Astrocyte (in vitro differentiated cells and primary cell): ENCODE measurements around the gene SMARCB1. TPM values are rescaled to one million over a fixed set of nuclear protein-coding genes. Genes with fewer than 3 reads are reported as not detected.

Source experiments
- DNase-seq: peaks from one replicate; pipeline ENCODE4 v3.0.0-alpha.2; 2010; ENCODE audit warnings: low read depth
- FAIRE-seq: peaks from 2 replicates; lab custom pipeline; 2011; peaks lifted over from hg19 to GRCh38; lab: Jason Lieb, UNC
- H2AFZ ChIP-seq: 2 replicates; pipeline ENCODE4 v1.6.0; 2012; ENCODE audit warnings: low read depth, low read length, inconsistent platforms
- H3K27ac ChIP-seq: 2 replicates; pipeline ENCODE4 v1.5.1; 2011; ENCODE audit warnings: low read depth, low read length, inconsistent platforms
- H3K27me3 ChIP-seq: 2 replicates; pipeline ENCODE4 v1.6.0; 2011; ENCODE audit warnings: low read length, inconsistent platforms; ENCODE audit not compliant: insufficient read depth
- H3K36me3 ChIP-seq: 2 replicates; pipeline ENCODE4 v1.5.1; 2011; ENCODE audit warnings: low read length, inconsistent platforms; ENCODE audit not compliant: insufficient read depth
- H3K4me1 ChIP-seq: 2 replicates; pipeline ENCODE4 v1.5.1; 2011; ENCODE audit warnings: low read length, inconsistent platforms; ENCODE audit not compliant: insufficient read depth
- H3K4me2 ChIP-seq: 2 replicates; pipeline ENCODE4 v1.6.0; 2012; ENCODE audit warnings: low read length, inconsistent platforms
- H3K4me3 ChIP-seq: 2 replicates; pipeline ENCODE4 v1.5.1; 2011; ENCODE audit warnings: low read depth, mild to moderate bottlenecking, low read length, inconsistent platforms; ENCODE audit not compliant: insufficient read depth
- H3K79me2 ChIP-seq: 2 replicates; pipeline ENCODE4 v1.6.0; 2012; ENCODE audit warnings: mild to moderate bottlenecking, low read length, inconsistent platforms; ENCODE audit not compliant: insufficient read depth
- H3K9ac ChIP-seq: 2 replicates; pipeline ENCODE4 v1.6.0; 2012; ENCODE audit warnings: mild to moderate bottlenecking, low read length, inconsistent platforms
- H3K9me3 ChIP-seq: 2 replicates; pipeline ENCODE4 v1.5.1; 2012; ENCODE audit warnings: low read depth, mild to moderate bottlenecking, low read length, inconsistent platforms; ENCODE audit not compliant: insufficient read depth
- H4K20me1 ChIP-seq: 2 replicates; pipeline ENCODE4 v1.6.0; 2012; ENCODE audit warnings: low read length, inconsistent platforms; ENCODE audit not compliant: insufficient read depth
- H3K27ac Mint-ChIP-seq: one replicate; pipeline ENCODE4 v1.8.0; 2021; ENCODE audit warnings: mild to moderate bottlenecking, mixed read lengths; ENCODE audit not compliant: unreplicated experiment
- H3K27me3 Mint-ChIP-seq: one replicate; pipeline ENCODE4 v1.8.0; 2021; ENCODE audit warnings: low read depth, mixed read lengths; ENCODE audit not compliant: unreplicated experiment
- H3K36me3 Mint-ChIP-seq: one replicate; pipeline ENCODE4 v1.8.0; 2021; ENCODE audit warnings: low read depth, mixed read lengths; ENCODE audit not compliant: unreplicated experiment
- H3K4me1 Mint-ChIP-seq: one replicate; pipeline ENCODE4 v1.8.0; 2021; ENCODE audit warnings: low read depth, mixed read lengths; ENCODE audit not compliant: unreplicated experiment
- H3K4me3 Mint-ChIP-seq: one replicate; pipeline ENCODE4 v1.8.0; 2021; ENCODE audit warnings: mild to moderate bottlenecking, moderate library complexity, mixed read lengths; ENCODE audit not compliant: unreplicated experiment
- H3K9me3 Mint-ChIP-seq: one replicate; pipeline ENCODE4 v1.8.0; 2021; ENCODE audit warnings: mild to moderate bottlenecking, mixed read lengths; ENCODE audit not compliant: unreplicated experiment
- EZH2 ChIP-seq: IDR thresholded peaks from 2 replicates; pipeline ENCODE4 v1.6.1; 2012; ENCODE audit warnings: mild to moderate bottlenecking, low read length, inconsistent platforms; ENCODE audit not compliant: insufficient read depth
- total RNA-seq: library from RNA; stranded (reverse); gene quantifications from 2 replicates; pipeline ENCODE4 v1.2.1, GENCODE V29; 2021
- TF ChIP-seq, protein P1 (sequence below): IDR thresholded peaks from 2 replicates; pipeline ENCODE4 v1.5.1; 2011; ENCODE audit warnings: low read depth, mild to moderate bottlenecking, inconsistent platforms, low read length, moderate library complexity; ENCODE audit not compliant: insufficient read depth

SMARCB1 gene
- total RNA-seq, 1 donor from 2014 or later: 91.3 TPM

DNA sequence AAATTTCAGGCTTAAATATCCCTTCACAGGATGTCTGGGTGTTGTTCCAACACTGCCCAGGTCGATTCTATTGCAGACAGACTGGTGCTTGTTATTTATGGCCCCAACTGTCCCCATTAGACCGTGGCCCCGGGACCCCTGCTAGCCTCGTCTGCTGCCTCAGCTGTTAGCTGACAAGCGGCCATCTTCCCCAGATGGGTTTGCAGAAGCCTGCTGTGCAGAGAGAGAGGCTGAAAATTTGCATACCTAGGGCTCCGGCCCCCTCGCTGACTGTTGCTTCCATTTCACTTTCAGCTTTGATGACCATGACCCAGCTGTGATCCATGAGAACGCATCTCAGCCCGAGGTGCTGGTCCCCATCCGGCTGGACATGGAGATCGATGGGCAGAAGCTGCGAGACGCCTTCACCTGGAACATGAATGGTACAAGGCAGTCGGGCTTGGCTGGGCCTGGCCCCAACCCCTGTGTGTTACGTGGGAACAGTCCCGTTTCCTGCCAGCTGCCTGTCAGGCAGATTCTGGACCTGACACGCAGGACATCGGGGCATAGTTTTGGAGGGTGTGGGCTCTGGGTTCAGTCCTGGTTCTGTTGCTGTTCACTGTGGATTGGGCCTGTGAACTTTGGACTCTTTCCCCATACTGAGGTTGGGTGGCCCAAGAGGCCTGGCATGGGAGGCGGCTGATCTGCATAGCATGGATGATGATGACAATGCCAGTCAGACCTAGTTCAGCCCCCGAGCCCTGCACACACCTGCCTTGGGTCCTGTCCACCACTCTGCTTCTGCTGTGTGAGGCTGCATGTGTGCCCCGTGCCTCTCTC, 16.4 kb downstream of the SMARCB1 start:
- Histone ChIP-seq H3K36me3 (peaks cover 51% of the 10 kb centered on the region), H3K27me3 (no peaks in the 10 kb centered on the region), H3K4me1 (no peaks in the 10 kb centered on the region), H2AFZ (no peak overlapping the region), H3K4me3 (no peak overlapping the region), H3K9me3 (no peaks in the 10 kb centered on the region), H3K27ac (no peak overlapping the region), H4K20me1 (peaks cover 14% of the 10 kb centered on the region), H3K4me2 (no peak overlapping the region), H3K9ac (no peak overlapping the region), H3K79me2 (no peaks in the 10 kb centered on the region)
- no peak for TF ChIP-seq EZH2
- TF ChIP-seq, protein P1, sequence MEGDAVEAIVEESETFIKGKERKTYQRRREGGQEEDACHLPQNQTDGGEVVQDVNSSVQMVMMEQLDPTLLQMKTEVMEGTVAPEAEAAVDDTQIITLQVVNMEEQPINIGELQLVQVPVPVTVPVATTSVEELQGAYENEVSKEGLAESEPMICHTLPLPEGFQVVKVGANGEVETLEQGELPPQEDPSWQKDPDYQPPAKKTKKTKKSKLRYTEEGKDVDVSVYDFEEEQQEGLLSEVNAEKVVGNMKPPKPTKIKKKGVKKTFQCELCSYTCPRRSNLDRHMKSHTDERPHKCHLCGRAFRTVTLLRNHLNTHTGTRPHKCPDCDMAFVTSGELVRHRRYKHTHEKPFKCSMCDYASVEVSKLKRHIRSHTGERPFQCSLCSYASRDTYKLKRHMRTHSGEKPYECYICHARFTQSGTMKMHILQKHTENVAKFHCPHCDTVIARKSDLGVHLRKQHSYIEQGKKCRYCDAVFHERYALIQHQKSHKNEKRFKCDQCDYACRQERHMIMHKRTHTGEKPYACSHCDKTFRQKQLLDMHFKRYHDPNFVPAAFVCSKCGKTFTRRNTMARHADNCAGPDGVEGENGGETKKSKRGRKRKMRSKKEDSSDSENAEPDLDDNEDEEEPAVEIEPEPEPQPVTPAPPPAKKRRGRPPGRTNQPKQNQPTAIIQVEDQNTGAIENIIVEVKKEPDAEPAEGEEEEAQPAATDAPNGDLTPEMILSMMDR: no peak
- H3K4me3 Mint-ChIP-seq: peak overlapping the region; percentile 54
- DNase-seq (no peak), FAIRE-seq (no peak)
- peaks cover 26% of the 10 kb centered on the region for H3K36me3 Mint-ChIP-seq
- H3K27me3 Mint-ChIP-seq: no peaks in the 10 kb centered on the region
- H3K9me3 Mint-ChIP-seq: no peaks in the 10 kb centered on the region
- H3K27ac Mint-ChIP-seq: no peak overlapping the region
- H3K4me1 Mint-ChIP-seq: no peaks in the 10 kb centered on the region

DNA sequence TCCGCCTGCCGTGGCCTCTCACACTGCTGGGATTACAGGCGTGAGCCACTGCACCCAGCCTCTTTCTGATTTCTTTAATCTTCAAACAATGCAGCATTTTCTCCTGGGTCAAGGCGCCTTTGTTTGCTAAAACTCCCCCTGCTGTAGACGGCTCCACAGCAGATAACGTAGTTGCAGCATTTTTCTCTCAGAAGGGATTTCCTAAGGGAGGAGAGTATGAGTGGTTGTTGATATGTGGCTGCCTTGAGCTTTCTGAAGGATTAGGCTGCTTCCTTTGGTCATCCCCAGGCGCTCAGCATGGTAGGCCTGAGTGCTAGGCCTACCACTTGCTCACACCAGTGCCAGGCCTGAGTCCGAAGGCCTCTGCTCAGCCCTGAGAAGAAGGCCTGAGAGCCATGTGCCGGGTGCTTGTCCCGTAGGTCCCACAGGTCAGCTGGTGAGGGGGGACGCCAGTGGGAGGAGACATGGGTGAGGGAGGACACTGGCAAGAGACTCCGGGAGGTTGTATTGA, 18.1 kb downstream of the SMARCB1 start:
- H3K27ac Mint-ChIP-seq: no peak overlapping the region
- FAIRE-seq: no peak
- no peak overlapping the region for H3K4me3 Mint-ChIP-seq
- Histone ChIP-seq H3K36me3 (peaks cover 51% of the 10 kb centered on the region), H3K9ac (no peak overlapping the region), H3K27me3 (no peaks in the 10 kb centered on the region), H3K27ac (no peak overlapping the region), H3K9me3 (no peaks in the 10 kb centered on the region), H2AFZ (no peak overlapping the region), H3K79me2 (no peaks in the 10 kb centered on the region), H3K4me3 (no peak overlapping the region), H3K4me1 (no peaks in the 10 kb centered on the region), H4K20me1 (peaks cover 14% of the 10 kb centered on the region), H3K4me2 (no peak overlapping the region)
- H3K4me1 Mint-ChIP-seq: no peaks in the 10 kb centered on the region
- no peak for TF ChIP-seq EZH2
- TF ChIP-seq, protein P1: no peak
- DNase-seq: no peak
- peaks cover 22% of the 10 kb centered on the region for H3K36me3 Mint-ChIP-seq
- H3K9me3 Mint-ChIP-seq: no peaks in the 10 kb centered on the region
- no peaks in the 10 kb centered on the region for H3K27me3 Mint-ChIP-seq

DNA sequence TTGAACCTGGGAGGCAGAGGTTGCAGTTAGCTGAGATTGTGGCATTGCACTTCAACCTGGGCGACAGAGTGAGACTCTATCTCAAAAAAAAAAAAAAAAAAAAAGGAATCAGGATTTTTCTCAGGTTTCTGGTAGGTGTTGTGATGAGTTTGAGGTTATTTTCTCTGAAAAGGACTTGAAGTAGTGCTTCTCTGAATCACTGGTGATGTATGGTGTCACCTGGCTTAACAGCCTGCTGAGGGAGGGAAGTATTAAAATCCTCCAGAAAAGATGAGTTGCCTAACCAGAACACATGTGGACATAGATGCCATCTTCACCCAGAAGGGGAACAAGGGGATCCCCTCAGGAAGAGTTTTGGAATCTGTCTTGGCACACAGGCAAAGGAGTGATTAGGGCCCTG, 20.1 kb downstream of the SMARCB1 start:
- Mint-ChIP-seq H3K9me3 (no peaks in the 10 kb centered on the region), H3K27me3 (no peaks in the 10 kb centered on the region), H3K36me3 (peaks cover 12% of the 10 kb centered on the region), H3K27ac (no peak overlapping the region), H3K4me1 (no peaks in the 10 kb centered on the region), H3K4me3 (no peak overlapping the region)
- Histone ChIP-seq H2AFZ (no peak overlapping the region), H4K20me1 (peaks cover 8% of the 10 kb centered on the region), H3K27ac (no peak overlapping the region), H3K36me3 (peaks cover 44% of the 10 kb centered on the region), H3K4me3 (no peak overlapping the region), H3K4me1 (no peaks in the 10 kb centered on the region), H3K9me3 (no peaks in the 10 kb centered on the region), H3K9ac (no peak overlapping the region), H3K4me2 (no peak overlapping the region), H3K79me2 (no peaks in the 10 kb centered on the region), H3K27me3 (no peaks in the 10 kb centered on the region)
- TF ChIP-seq EZH2: no peak
- TF ChIP-seq, protein P1: no peak
- FAIRE-seq (no peak), DNase-seq (no peak)
